ENCODE measurements around the gene COL12A1. TPM values are rescaled to one million over a fixed set of nuclear protein-coding genes. Genes with fewer than 3 reads are reported as not detected.

Gene COL12A1
- polyA plus RNA-seq, 1 donor from 2014 or later, result 0.63 TPM

- Histone ChIP-seq H3K4me3 (ENCODE audit: low read length) (no peak overlapping the region), H3K36me3 (ENCODE audit: insufficient read depth, low read length) (no peaks in the 10 kb centered on the region), H3K9ac (ENCODE audit: low read length) (no peak overlapping the region), H4K20me1 (ENCODE audit: insufficient read depth) (no peaks in the 10 kb centered on the region), H3K9me2 (ENCODE audit: insufficient read depth, low read length) (no peaks in the 10 kb centered on the region), H3F3A (ENCODE audit: insufficient read depth, low read length, poor library complexity, severe bottlenecking) (no peaks in the 10 kb centered on the region), H3K9me3 (ENCODE audit: low read length) (no peaks in the 10 kb centered on the region), H2AFZ (ENCODE audit: low read depth, low read length) (peak overlapping the region; percentile 16), H3K27me3 (ENCODE audit: insufficient read depth, low read depth, low read length) (no peaks in the 10 kb centered on the region), H3K4me2 (ENCODE audit: low read length) (peak overlapping the region; percentile 4), H3K27ac (ENCODE audit: low read length) (peak overlapping the region; percentile 12), H3K79me2 (replicated peaks; ENCODE audit: insufficient read depth, low read length) (no peaks in the 10 kb centered on the region)
- no peak for TF ChIP-seq RAD21 (conservative IDR thresholded peaks at IDR 0.05)
- TF ChIP-seq EZH2 (IDR thresholded peaks at IDR 0.05; ENCODE audit: borderline replicate concordance, insufficient read depth, low read length, poor library complexity, severe bottlenecking), result no peak
- no peak for TF ChIP-seq SMC3 (conservative IDR thresholded peaks at IDR 0.05; ENCODE audit: poor library complexity)
- no peak for TF ChIP-seq TAF1 (IDR thresholded peaks at IDR 0.05; ENCODE audit: low read depth)
- TF ChIP-seq POLR2AphosphoS5 (IDR thresholded peaks at IDR 0.05), result no peak
- no peak for TF ChIP-seq CTCF (IDR thresholded peaks at IDR 0.05; ENCODE audit: poor library complexity, severe bottlenecking)
Observed at GRCh38 chr6:75170691-75171560, 34.9 kb downstream of the COL12A1 start.

GRCh38 chr6:75169689-75170586, 35.9 kb downstream of the COL12A1 start:
- no peaks in the 10 kb centered on the region for H3K79me2 ChIP-seq (replicated peaks; ENCODE audit: insufficient read depth, low read length)
- H3K27me3 ChIP-seq (ENCODE audit: insufficient read depth, low read depth, low read length), result no peaks in the 10 kb centered on the region
- no peak overlapping the region for H2AFZ ChIP-seq (ENCODE audit: low read depth, low read length)
- TF ChIP-seq EP300 (conservative IDR thresholded peaks at IDR 0.05; ENCODE audit: poor library complexity, severe bottlenecking), result no peak
- no peak for TF ChIP-seq REST (IDR thresholded peaks at IDR 0.05; ENCODE audit: borderline replicate concordance)
- no peak for TF ChIP-seq MXI1 (conservative IDR thresholded peaks at IDR 0.05; ENCODE audit: poor library complexity, severe bottlenecking)
- TF ChIP-seq CTCF (IDR thresholded peaks at IDR 0.05; ENCODE audit: poor library complexity, severe bottlenecking), result no peak
- no peak for TF ChIP-seq POLR2AphosphoS5 (IDR thresholded peaks at IDR 0.05)
- TF ChIP-seq RAD21 (conservative IDR thresholded peaks at IDR 0.05), result no peak
- no peak for TF ChIP-seq TAF1 (IDR thresholded peaks at IDR 0.05; ENCODE audit: low read depth)
- TF ChIP-seq EZH2 (IDR thresholded peaks at IDR 0.05; ENCODE audit: borderline replicate concordance, insufficient read depth, low read length, poor library complexity, severe bottlenecking), result no peak
- TF ChIP-seq SMC3 (conservative IDR thresholded peaks at IDR 0.05; ENCODE audit: poor library complexity), result no peak
- H3K27ac ChIP-seq (ENCODE audit: low read length), result no peak overlapping the region
- H3F3A ChIP-seq (ENCODE audit: insufficient read depth, low read length, poor library complexity, severe bottlenecking), result no peaks in the 10 kb centered on the region
- no peak overlapping the region for H3K9ac ChIP-seq (ENCODE audit: low read length)
- no peak overlapping the region for H3K4me3 ChIP-seq (ENCODE audit: low read length)
- no peak overlapping the region for H3K4me2 ChIP-seq (ENCODE audit: low read length)
- H3K9me2 ChIP-seq (ENCODE audit: insufficient read depth, low read length), result no peaks in the 10 kb centered on the region
- H4K20me1 ChIP-seq (ENCODE audit: insufficient read depth), result no peaks in the 10 kb centered on the region
- no peaks in the 10 kb centered on the region for H3K9me3 ChIP-seq (ENCODE audit: low read length)
- H3K36me3 ChIP-seq (ENCODE audit: insufficient read depth, low read length), result no peaks in the 10 kb centered on the region
